HG03135 (cell line): ENCODE data around the gene SYNDIG1.

ENCODE experiments used
- ATAC-seq: cut with Tn5 transposase; IDR thresholded peaks from one replicate; pipeline ENCODE4 v1.9.1; 2021; ENCODE audit warnings: mild to moderate bottlenecking, moderate library complexity; ENCODE audit not compliant: unreplicated experiment

The SYNDIG1 gene

DNA sequence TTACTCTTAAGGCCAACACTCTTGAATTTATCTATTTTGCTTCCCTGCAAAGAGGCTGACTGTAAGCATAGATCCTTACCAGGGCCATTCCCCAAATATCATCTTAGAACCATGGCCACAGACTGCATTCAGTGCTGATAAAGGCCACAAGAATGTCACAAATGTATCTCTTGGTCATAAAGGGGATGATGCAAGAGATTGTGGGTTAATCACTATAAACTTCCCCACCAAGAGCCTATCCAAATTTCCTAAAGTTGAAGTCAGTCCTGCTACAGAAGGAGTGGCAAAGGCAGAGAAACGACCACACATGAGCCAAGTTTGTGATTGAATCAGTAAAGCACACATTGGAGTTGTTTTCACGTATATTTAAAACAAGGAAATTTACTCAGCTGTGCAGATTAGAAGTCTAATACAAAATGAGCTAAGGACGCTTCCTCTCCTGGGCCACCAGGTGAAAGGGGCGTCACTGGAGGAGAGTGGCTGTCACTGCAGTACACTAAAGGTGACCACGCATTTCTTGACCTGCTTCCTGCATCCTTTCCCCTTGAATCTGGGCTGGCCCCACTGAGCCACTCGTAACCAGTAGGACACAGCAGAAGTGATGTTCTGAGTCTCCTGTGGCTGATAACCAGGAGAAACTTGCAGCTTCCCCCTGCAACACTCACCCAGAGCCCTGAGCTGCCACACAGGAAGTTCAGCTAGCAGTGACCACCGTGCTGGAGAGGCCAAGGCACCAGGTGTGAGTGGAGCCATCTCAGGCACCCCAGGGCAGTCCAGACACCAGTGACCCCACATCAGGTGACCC lies 181.9 kb downstream of the SYNDIG1 start:
- ATAC-seq, result no peak

DNA sequence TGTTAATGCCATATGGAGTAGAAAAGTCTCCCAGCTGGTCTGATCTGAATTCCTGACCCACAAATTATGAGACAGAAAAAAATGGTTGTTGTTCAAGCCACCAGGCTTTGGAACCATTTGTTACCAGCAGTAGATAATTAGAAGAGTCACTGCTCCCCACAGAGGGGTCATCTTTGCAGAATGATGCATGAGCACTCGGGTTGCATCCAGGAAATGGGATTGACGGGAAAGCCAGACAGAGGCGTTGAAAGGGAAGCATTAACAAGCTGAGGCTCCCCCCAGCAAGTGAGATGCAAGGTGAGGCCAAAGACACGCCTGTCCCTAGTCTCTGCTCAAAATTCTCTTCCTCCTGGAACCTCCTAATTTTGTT lies 182.5 kb downstream of the SYNDIG1 start:
- no peak for ATAC-seq

DNA sequence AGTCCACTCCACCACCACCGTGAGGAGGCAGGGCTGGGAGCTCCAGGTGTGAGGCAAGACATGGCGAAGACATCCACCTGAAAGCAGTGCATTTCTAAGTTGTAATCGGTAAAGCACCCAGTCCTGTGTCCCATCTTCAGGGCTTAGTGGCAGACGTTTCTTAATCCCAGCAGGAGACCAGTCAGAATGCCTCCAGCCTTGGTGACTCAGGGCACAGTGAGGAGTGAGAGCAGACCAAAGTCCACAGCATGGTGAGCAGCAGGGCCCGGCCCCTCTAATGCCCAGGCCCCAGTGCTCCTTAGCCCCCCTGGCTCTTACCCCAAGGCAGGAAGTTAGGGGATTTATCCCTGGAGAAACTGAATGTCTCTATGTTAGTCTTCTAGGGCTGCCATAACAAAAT lies 183.9 kb downstream of the SYNDIG1 start:
- no peak for ATAC-seq

DNA sequence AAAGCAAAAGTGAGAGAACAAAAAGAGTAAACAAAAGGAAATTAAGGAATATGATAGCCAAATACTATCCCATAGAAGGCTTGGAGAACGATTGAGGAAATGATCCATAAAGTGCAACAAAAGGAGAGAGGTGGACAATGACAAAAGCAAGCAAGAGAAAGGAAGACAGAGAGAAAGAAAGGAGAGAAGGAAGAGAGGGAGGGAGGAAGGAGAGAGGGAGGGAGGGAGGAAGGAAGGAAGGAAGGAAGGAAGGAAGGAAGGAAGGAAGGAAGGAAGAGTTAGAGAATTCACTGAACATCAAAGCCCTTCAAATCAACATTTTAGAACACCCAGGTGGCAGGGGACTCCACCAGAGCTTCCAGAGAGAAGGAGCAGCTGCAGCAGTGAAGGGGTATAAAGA lies 185.0 kb downstream of the SYNDIG1 start:
- no peak for ATAC-seq

DNA sequence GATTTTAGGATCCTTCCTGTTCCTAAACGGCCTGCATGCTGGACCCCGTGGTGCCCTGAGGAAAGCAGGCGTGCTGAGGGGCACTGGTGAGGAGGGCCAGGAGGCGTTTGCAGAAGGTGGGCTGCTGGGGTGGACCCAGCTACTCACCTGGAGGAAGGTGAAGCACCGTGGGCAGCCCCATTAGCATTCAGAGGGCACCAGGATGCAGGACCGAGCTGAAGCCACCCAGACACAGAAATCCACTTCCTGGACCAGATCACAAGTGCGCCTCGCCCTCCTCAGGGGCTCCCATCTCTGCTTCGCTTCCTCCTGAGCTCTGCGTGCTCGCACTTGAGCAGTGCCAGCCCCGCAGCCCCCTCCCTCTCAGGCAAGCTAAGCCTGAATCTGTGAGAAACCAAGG lies 187.0 kb downstream of the SYNDIG1 start:
- no peak for ATAC-seq

DNA sequence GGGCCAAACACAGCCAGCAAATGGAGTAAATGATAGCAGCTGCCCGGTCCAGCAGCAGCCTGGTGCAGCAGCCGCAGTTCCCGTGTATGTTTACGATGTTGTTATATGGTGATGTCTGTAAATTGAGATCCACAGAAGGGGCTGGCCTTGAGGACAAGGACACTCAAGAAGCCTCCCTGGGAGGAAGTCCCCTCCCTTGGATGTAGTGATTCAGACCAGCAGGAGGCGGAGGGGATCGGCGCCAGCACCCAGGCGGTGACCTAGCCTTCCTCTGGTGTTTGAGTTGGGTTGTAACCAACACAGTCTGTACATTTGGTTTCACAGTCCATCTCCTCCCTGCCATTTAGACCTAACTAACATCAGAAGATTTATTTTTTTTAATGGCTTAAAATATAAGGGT lies 187.8 kb downstream of the SYNDIG1 start:
- no peak for ATAC-seq

DNA sequence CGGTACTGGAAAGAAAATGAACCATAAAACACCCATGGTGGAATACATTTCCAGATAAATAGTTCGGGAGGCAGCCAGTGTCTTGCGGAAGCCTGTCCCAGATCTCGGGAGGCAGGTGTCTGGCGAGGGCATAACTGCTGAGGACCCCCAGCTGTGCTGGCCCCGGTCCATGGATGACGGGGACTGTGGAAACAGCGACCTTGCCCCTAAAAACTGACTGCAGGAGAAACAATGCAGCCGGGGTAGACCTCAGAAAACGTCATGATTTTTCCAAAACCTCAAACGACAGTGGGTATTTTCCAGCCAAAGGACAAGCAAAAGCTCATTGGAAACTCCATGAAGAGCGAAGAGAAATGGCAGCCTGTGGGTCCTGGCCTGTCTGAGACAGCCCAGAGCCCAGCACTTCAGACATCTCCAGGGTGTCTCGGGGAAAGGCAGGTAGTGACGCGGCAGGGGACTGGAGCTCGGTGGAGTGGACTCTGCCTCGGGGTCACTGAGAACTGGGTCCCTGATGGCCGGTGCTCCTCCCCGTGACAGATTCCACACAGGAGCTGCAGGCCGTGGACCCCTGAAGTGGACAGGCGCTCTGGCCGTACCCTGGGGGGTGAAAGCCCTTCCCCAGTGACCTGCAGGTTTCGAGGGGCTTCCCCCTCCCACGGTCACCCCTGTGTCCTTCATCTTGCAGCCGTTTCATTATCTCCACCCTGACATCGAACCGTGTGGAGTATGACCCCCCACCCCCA lies 188.6 kb downstream of the SYNDIG1 start:
- ATAC-seq, result no peak

DNA sequence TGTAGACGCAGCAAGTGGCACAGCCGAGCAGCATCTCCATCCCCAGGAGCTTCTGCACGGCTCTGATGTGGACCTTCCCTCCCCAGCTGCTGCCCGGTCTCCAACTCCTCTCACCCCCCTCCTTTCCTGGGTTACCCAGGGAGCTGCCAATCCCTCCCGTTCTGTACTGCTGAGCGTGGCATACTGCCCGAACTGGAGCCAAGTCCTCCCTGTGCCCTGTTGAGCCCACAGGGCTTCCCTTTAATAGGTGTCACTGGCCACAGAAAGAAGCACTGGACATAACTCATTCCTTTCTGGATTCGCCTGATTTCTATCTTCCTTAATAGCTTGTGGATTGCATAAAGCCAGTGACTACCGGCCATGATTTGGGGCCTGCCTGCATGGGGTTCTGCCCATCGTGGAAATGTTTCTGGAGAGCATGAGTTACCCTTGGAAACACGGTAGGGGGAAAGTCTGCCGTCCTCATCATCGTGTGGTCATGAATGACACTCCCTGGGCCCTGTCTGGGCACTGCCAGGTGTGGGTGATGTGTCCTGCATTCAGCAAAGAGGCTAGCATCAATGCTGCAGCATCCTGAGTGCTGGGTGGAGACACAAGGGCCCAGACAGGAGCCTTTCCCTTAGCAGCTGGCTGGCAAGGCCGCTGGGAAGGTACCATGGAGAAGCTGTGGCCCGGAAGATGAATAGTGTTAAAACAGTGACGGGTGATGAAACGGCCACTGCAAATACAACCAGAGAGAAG lies 189.7 kb downstream of the SYNDIG1 start:
- ATAC-seq, result no peak

DNA sequence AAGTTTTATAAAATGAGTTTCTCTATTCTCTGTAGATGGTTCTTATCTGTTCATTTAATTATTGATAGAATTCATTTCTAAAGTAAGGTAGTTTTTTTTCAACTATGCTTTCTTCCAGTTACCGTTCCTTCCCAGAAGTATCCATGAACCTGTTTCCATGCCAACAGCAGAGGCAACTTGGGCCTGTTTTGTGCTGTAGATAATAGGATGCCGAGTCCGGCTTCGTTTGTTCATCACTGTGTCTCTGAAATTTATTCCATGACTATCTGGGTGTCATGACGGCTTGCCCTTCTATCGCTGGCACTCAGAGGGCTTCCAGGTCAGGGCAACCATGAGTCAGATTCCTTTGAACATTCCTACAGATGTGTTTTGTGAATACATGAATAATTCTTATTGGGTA lies 190.4 kb downstream of the SYNDIG1 start:
- ATAC-seq, result no peak

DNA sequence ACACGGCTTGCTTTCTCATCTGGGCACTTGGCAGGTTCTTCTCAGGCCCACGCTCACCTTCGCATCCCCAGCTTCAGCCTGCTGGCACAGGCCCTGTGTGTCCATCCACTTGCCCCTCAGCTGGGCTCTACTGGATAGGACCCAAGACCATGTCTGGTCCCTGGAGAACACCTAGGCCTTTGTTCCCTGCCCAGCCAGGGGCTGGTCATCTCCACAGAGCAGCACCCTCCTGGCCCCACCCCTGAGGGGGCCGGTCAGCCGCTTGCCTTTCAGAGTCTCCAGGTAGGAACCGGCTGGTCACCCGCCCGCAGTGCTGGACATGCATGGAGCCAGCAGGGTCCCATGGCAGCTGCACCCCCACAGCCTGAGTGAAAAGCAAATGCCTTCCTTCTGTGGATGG lies 191.2 kb downstream of the SYNDIG1 start:
- no peak for ATAC-seq

DNA sequence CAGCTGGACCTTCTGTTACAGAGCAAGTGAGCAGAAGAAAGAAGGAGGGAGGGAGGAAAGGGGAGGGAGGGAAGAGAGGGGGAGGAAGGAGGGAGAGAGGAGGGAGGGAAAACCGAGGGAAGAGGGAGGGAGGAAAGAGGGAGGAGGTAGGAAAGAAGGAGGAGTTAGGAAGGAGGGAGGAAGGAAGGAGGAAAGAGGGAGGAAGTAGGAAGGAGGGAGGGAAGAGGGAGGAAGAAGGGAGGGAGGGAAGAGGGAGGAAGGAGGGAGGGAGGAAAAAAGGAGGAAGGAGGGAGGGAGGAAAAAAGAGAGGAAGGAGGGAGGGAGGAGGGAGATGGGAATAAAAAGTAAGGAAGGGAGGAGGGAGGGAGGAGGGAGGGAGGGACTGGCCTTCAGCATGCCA lies 191.8 kb downstream of the SYNDIG1 start:
- no peak for ATAC-seq

DNA sequence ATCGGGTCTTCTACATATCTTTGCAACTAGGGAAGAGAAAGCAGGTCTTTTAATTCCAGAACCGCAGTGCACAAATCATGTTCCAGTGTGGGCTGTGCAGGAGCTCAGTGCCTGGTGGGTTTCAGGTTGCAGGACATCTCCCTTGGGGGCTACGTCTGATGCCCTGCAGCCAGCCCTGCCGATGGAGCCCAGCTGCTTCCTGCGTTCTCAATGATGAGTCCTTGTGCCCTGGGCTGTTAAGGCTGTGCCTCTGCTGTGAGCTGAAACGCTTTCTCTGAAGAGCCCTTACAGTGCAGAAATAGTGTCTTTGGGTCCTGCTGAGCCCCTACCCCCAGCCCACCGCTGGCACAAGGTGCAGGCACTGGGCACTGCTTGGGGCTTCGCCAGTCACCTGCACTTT lies 192.9 kb downstream of the SYNDIG1 start:
- ATAC-seq, result no peak

DNA sequence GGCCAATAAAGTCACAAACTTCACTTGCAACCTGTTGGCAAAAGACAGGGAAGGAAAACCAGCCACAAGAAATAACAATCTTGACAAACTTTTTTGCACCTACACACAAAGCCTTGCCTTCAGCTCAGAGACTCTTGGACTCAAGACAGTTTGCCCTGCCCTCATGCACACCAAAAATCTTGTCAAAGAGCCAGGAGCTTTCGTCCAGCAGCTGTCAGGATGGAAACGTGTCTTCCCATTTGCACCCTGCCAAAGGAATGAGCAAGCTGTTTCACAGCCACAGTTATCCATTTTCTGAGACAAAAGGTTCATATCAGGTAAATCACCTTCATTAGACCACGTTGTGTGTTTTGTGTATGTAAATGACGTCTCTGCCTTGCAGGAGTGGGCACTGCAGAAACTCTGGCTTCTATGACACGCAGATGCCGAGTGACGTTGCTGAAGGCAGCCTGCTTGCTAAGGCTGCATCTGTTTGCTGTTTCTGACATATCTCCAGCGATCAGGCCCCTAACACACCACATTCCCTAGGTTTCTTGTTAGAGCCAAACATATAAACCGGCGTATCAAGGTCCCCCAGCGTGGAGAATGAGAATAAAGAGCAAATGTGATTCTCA lies 193.4 kb downstream of the SYNDIG1 start:
- no peak for ATAC-seq

DNA sequence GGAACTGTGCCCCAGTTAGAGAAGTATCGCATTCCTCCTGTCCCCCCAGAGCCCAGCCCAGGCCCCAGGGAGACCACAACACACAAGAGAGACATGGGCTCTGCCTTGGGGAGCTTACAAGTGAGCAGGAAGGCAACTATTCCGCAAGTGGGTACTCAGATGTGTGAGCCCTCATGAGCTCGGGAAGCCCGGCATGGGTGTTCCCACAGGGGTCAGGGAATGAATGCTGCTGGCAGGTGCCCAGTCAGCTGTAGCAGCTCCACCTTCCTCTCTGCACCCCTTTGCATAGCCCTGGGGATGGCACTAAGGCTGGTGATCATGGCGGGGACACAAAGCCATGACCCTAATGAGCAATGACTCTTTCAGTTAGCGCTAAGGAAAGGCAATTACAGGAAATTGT lies 194.1 kb downstream of the SYNDIG1 start:
- ATAC-seq, result no peak

DNA sequence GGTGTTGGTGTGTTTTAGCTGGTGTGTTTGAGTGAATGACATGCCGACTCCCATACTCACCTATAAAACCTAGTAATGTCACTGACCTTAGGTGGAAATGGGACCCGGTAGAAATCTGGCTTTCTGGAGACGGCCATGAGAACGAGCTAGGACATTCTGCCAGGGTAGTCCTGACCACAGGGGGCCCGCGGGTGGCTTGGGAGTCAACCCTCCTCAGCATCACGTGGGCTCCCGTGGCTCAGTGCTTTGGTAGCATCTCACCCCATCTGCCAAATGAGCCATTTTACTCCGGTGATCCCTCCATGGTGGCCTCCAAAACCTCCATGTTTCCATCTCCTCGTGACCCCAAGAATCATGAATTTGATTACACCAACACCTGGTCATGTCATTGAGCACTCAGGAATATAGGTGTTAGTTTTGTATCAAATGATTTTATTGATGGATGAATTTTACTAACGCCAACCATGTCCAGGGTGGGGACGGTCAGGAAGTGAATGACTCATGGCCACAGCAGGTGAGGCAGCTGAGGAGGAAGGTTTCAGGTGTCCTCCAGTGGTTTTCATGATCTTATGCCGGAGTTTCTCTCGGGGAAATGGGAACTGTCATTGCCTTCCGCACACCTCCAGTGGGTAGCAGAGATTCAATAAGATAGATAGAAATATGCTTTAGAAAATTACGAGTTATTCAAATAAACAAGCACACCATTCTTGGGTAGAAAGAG lies 195.0 kb downstream of the SYNDIG1 start:
- ATAC-seq, result no peak

DNA sequence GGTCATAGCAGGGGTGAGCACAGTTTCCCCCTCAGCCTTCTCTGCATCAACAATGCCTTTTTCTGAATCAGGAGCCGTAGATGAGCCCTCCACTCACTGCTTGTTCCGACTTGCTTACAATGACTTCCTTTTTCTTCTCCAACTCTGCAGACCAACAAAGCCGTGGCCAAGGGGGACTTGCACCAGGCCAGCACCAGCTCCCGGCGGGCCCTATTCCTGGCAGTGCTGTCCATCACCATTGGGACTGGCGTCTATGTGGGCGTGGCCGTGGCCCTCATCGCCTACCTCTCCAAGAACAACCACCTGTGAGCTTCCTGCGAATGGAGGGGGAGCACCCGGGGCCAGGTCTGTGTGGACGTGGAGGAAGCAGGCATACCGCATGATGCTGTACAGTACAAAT lies 195.8 kb downstream of the SYNDIG1 start:
- no peak for ATAC-seq

DNA sequence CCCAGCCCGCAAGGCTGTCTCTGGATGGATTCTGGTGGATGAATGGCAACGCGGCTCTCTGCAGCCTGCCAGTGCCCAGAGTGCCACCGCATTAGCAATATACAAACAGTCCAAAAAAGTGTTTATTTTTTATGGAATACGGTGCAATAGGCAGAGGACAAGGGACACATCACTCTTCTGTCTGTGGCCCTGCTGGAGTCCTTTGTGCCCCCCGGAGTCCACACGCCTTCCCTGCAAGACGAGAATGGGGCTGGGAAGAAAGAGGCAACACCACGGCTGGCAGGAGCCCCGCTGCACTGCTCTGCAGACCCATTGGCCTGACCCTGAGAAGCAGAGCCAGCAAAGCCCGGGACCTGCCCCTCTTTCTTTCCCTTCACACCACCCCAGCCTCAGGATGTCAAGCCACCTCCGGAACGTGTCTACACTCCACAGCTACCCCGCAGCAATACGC lies 196.3 kb downstream of the SYNDIG1 start:
- no peak for ATAC-seq

DNA sequence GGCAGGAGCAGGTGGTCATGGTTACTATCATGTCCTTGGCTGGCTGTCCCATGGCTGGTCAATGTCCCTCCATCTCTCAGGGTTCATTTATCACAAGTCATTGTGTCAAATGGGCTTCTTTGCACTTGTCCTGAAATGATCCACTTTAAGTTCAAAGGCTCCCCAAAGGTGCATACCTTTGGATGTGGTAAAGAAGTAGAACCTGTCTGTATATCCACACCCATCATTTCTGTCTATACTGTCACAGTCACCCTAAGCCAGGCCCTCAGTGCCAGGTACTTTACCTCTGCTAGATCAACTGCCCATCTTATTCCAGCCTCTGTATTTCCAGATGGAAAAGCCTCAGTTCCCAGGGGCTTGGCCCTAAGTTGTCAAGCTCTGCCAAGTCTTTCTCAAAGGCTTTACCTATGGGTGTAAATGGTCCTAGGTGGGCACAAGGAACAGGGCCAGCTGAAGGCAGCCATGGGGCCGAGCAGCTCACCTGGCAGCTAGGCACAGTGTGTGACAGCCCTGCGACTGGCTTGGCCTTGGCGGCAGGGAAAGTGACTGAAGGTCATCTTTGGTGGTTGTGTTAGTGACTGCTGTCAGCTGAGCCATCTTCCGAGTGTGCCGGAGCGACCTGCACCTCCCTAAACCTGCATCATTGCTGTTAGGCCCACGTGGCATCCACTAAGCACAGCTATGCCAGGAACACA lies 198.4 kb downstream of the SYNDIG1 start:
- ATAC-seq, result no peak

DNA sequence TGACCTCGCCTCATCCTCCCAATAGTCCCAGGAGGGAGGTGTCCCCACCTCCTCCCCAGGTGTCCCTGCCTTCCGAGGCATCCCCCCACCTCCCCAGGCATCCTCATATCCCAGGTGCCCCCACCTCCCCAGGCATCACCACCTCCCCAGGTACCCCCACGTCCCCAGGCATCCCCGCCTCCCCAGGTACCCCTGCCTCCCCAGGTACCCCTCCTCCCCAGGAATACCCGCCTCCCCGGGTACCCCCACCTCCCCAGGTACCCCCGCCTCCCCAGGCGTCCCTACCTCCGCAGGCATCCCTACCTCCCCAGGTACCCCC lies 198.9 kb downstream of the SYNDIG1 start:
- ATAC-seq, result no peak

DNA sequence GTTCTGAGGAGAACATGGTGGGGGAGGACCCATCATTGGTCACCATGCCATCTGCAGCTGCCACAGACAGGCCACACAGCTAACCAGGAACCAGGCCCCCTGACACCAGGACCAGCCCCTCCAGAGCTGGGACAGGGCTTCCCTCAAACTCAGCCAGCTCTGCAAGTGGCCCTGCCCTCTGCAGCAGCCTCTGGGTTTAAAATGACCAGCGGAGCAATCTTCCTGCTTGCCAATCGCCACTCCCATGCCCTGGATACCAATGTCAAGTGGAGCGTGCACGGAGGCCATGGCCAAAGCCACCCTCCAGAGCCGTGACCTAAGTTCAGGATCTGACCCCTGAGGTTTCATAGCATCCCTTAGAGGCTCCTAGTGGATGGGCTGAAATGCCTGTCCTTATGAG lies 199.4 kb downstream of the SYNDIG1 start:
- ATAC-seq, result no peak
